GM06990 (cell line): ENCODE data around the gene C1GALT1.

ENCODE experiments used
- DNase-seq: peaks from one replicate; pipeline ENCODE4 v3.0.0-alpha.2; 2011; ENCODE audit not compliant: insufficient read length; ENCODE audit errors: extremely low read depth
- H3K27me3 ChIP-seq: replicated peaks from 2 replicates; pipeline ENCODE4 v1.6.0; 2011; ENCODE audit warnings: low read length; ENCODE audit not compliant: control insufficient read depth, insufficient read depth
- H3K36me3 ChIP-seq: 2 replicates; pipeline ENCODE4 v1.5.1; 2011; ENCODE audit warnings: low read length; ENCODE audit not compliant: control insufficient read depth, insufficient read depth
- H3K4me3 ChIP-seq: replicated peaks from 2 replicates; pipeline ENCODE4 v1.5.1; 2011; ENCODE audit warnings: low read depth, mild to moderate bottlenecking, control low read depth, low read length
- CTCF ChIP-seq: IDR thresholded peaks from 2 replicates; pipeline ENCODE4 v1.5.1; 2011; ENCODE audit warnings: low read length, control low read depth, mild to moderate bottlenecking, inconsistent platforms; ENCODE audit not compliant: insufficient read depth, poor library complexity, severe bottlenecking

C1GALT1 gene

GRCh38 chr7:7165372-7165771 lies 17.0 kb upstream of the C1GALT1 start:
- Histone ChIP-seq H3K4me3 (no peak overlapping the region), H3K36me3 (no peaks in the 10 kb centered on the region), H3K27me3 (no peaks in the 10 kb centered on the region)
- no peak for DNase-seq
- TF ChIP-seq CTCF: no peak

GRCh38 chr7:7166318-7166717 lies 16.0 kb upstream of the C1GALT1 start:
- H3K27me3 ChIP-seq: no peaks in the 10 kb centered on the region
- DNase-seq: no peak
- TF ChIP-seq CTCF: no peak
- no peaks in the 10 kb centered on the region for H3K36me3 ChIP-seq
- H3K4me3 ChIP-seq: no peak overlapping the region

GRCh38 chr7:7169296-7169695 lies 13.0 kb upstream of the C1GALT1 start:
- Histone ChIP-seq H3K36me3 (no peaks in the 10 kb centered on the region), H3K27me3 (no peaks in the 10 kb centered on the region), H3K4me3 (no peak overlapping the region)
- DNase-seq: no peak
- no peak for TF ChIP-seq CTCF

GRCh38 chr7:7173956-7174632 lies 8.2 kb upstream of the C1GALT1 start:
- Histone ChIP-seq H3K36me3 (no peaks in the 10 kb centered on the region), H3K27me3 (no peaks in the 10 kb centered on the region), H3K4me3 (no peak overlapping the region)
- no peak for DNase-seq
- TF ChIP-seq CTCF: no peak

- DNase-seq: no peak
Observed at GRCh38 chr7:7175075-7175695, 7.2 kb upstream of the C1GALT1 start.

More at GRCh38 chr7:7175075-7175695, 7.2 kb upstream of the C1GALT1 start:
- Histone ChIP-seq H3K27me3 (no peaks in the 10 kb centered on the region), H3K36me3 (no peaks in the 10 kb centered on the region), H3K4me3 (no peak overlapping the region)
- TF ChIP-seq CTCF: no peak
